ENCODE measurements around the gene THAP10. TPM values are rescaled to one million over a fixed set of nuclear protein-coding genes. Genes with fewer than 3 reads are reported as not detected.

Gene THAP10
- polyA plus RNA-seq, 1 of the 3 experiments (the other 2 are of a cell fraction), result 3.2 TPM

DNA sequence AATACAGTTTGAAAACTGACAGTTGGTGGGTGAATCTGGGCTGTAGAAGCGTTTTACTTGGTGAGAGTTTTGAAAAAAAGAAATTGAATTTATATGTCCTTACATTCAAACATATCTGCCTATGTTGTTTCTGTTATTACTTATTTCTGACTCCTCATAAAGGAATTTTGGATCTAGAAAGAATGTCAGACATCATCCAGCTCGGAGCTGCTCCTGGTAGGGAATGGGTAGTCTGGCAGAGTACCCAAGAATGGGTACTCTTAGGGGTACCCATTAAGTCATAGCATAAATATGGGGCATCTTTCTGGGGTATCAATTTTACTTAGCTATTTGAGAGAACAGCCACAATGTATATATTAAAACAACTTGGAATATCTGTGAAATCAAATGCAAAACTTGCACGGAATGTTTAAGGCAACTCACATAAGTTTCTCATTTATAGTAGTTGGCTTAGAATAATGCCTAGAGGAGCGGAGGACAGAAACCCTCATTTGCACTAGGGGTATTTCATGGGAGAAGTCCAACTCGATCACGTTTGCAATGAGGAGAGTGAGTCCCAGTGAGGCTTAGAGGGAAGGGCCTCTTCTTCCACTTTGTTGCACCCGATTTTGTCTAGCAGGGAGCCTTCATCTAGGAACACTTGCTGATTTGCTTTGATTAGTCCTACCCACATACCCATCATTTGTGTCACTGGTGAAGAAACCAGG, 35.9 kb downstream of the THAP10 start (continued):
- TF ChIP-seq, protein P1, sequence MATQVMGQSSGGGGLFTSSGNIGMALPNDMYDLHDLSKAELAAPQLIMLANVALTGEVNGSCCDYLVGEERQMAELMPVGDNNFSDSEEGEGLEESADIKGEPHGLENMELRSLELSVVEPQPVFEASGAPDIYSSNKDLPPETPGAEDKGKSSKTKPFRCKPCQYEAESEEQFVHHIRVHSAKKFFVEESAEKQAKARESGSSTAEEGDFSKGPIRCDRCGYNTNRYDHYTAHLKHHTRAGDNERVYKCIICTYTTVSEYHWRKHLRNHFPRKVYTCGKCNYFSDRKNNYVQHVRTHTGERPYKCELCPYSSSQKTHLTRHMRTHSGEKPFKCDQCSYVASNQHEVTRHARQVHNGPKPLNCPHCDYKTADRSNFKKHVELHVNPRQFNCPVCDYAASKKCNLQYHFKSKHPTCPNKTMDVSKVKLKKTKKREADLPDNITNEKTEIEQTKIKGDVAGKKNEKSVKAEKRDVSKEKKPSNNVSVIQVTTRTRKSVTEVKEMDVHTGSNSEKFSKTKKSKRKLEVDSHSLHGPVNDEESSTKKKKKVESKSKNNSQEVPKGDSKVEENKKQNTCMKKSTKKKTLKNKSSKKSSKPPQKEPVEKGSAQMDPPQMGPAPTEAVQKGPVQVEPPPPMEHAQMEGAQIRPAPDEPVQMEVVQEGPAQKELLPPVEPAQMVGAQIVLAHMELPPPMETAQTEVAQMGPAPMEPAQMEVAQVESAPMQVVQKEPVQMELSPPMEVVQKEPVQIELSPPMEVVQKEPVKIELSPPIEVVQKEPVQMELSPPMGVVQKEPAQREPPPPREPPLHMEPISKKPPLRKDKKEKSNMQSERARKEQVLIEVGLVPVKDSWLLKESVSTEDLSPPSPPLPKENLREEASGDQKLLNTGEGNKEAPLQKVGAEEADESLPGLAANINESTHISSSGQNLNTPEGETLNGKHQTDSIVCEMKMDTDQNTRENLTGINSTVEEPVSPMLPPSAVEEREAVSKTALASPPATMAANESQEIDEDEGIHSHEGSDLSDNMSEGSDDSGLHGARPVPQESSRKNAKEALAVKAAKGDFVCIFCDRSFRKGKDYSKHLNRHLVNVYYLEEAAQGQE (IDR thresholded peaks at IDR 0.05; ENCODE audit: low read depth, low read length), result no peak
- TF ChIP-seq, protein P2, sequence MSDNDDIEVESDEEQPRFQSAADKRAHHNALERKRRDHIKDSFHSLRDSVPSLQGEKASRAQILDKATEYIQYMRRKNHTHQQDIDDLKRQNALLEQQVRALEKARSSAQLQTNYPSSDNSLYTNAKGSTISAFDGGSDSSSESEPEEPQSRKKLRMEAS (IDR thresholded peaks at IDR 0.05; ENCODE audit: low read depth), result no peak
- TF ChIP-seq POLR2AphosphoS5 (IDR thresholded peaks at IDR 0.05; ENCODE audit: low read depth, low read length), result no peak; the same call in 1 of the 2 replicates
- TF ChIP-seq SMC3 (IDR thresholded peaks at IDR 0.05; ENCODE audit: low read depth, low read length), result no peak
- peak; percentile 12; the same call in 1 of the 2 replicates for TF ChIP-seq FOXM1 (IDR thresholded peaks at IDR 0.05; ENCODE audit: low read depth)

DNA sequence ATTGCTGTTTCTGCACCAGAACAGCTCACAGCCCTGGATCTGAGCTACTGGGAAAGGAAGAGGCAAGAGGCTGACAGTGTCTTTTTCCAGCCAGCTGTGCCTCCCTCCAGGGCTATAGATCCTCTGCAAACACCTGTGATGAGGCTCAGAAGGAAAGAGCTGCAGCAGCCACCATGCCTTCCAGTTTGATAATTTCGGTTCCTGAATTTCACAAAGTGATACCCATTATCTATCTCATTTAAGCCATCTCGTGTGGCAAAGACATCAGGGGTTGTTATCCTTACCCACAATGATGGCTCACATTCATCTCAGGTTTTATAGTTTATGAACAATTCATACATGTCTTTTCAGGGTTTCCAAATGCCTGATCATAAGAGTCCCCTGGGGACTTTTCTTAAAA, 36.5 kb downstream of the THAP10 start:
- 57% methylated on average over 2 of the region's 2 CpGs for WGBS (ENCODE audit: low lambda C conversion rate)
- Histone ChIP-seq H2AFZ (ENCODE audit: low read depth) (0 out of 2 replicates have a peak overlapping the region, but pooled peaks have one; percentile 4), H3K36me3 (replicated peaks in 1 of 2; ENCODE audit: control insufficient read depth in 1 of 2, insufficient read depth in 2 of 2, low read length in 1 of 2) (peaks cover 11 to 13% of the 10 kb centered on the region in 2 experiments), H3K4me3 (ENCODE audit: low read depth in 2 of 2, low read length in 1 of 2) (no peak overlapping the region), H3K9me2 (no peaks in the 10 kb centered on the region), H3K27me3 (ENCODE audit: insufficient read depth) (no peaks in the 10 kb centered on the region), H3K9me3 (no peaks in the 10 kb centered on the region), H3K4me2 (peak overlapping the region; percentile 66), H3F3A (replicated peaks; ENCODE audit: insufficient read depth) (peaks cover 51% of the 10 kb centered on the region), H3K4me1 (ENCODE audit: control insufficient read depth in 1 of 2, insufficient read depth in 2 of 2, low read depth in 1 of 2, low read length in 1 of 2) (peaks cover 16 to 24% of the 10 kb centered on the region in 2 experiments), H4K20me1 (ENCODE audit: insufficient read depth) (peaks cover 12% of the 10 kb centered on the region; the same call in 1 of the 2 replicates), H3K9ac (peak overlapping the region; percentile 94), H3K27ac (ENCODE audit: low read depth in 2 of 2, low read length in 1 of 2) (peak overlapping the region; percentile 82 to 97; a peak in 3 of 4 replicates), H3K79me2 (ENCODE audit: insufficient read depth) (peaks cover 36% of the 10 kb centered on the region)
- ChIA-PET POLR2A (no interaction called here), CTCF (interaction anchor here (0.6 to 2.2 kb wide), 3 partner anchors 13 to 19 kb away, joined by 3 to 12 read pairs (median 3); no protein-coding TSS in a partner anchor)
- no peak for DNase-seq
- TF ChIP-seq JUND (IDR thresholded peaks at IDR 0.05) (no peak), GATA2 (CRISPR knock-in tag; IDR thresholded peaks at IDR 0.05) (no peak), YY1 (IDR thresholded peaks at IDR 0.05; ENCODE audit: low read depth) (no peak), EP300 (IDR thresholded peaks at IDR 0.05; ENCODE audit: borderline replicate concordance in 1 of 2, low read depth in 1 of 2, low read length in 1 of 2) (no peak), SMC3 (IDR thresholded peaks at IDR 0.05; ENCODE audit: low read depth, low read length) (no peak), POLR2AphosphoS5 (IDR thresholded peaks at IDR 0.05; ENCODE audit: low read depth, low read length) (no peak), FOSL2 (IDR thresholded peaks at IDR 0.05; ENCODE audit: borderline replicate concordance, low read depth) (no peak), NRF1 (IDR thresholded peaks at IDR 0.05; ENCODE audit: low read depth, low read length) (no peak)
- TF ChIP-seq, protein P3, sequence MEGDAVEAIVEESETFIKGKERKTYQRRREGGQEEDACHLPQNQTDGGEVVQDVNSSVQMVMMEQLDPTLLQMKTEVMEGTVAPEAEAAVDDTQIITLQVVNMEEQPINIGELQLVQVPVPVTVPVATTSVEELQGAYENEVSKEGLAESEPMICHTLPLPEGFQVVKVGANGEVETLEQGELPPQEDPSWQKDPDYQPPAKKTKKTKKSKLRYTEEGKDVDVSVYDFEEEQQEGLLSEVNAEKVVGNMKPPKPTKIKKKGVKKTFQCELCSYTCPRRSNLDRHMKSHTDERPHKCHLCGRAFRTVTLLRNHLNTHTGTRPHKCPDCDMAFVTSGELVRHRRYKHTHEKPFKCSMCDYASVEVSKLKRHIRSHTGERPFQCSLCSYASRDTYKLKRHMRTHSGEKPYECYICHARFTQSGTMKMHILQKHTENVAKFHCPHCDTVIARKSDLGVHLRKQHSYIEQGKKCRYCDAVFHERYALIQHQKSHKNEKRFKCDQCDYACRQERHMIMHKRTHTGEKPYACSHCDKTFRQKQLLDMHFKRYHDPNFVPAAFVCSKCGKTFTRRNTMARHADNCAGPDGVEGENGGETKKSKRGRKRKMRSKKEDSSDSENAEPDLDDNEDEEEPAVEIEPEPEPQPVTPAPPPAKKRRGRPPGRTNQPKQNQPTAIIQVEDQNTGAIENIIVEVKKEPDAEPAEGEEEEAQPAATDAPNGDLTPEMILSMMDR (IDR thresholded peaks at IDR 0.05), result no peak
- TF ChIP-seq, protein P4, sequence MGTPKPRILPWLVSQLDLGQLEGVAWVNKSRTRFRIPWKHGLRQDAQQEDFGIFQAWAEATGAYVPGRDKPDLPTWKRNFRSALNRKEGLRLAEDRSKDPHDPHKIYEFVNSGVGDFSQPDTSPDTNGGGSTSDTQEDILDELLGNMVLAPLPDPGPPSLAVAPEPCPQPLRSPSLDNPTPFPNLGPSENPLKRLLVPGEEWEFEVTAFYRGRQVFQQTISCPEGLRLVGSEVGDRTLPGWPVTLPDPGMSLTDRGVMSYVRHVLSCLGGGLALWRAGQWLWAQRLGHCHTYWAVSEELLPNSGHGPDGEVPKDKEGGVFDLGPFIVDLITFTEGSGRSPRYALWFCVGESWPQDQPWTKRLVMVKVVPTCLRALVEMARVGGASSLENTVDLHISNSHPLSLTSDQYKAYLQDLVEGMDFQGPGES (IDR thresholded peaks at IDR 0.05; ENCODE audit: low read depth, low read length), result no peak
- TF ChIP-seq, protein P1 (IDR thresholded peaks at IDR 0.05; ENCODE audit: low read depth, low read length), result no peak
